HG02970 (cell line): ENCODE results near the gene LAMC3.

Experiments
- ATAC-seq: cut with Tn5 transposase; IDR thresholded peaks from one replicate; pipeline ENCODE4 v1.9.1; 2021; ENCODE audit warnings: mild to moderate bottlenecking, moderate library complexity, moderate number of reproducible peaks; ENCODE audit not compliant: unreplicated experiment, low FRiP score

LAMC3 gene

DNA sequence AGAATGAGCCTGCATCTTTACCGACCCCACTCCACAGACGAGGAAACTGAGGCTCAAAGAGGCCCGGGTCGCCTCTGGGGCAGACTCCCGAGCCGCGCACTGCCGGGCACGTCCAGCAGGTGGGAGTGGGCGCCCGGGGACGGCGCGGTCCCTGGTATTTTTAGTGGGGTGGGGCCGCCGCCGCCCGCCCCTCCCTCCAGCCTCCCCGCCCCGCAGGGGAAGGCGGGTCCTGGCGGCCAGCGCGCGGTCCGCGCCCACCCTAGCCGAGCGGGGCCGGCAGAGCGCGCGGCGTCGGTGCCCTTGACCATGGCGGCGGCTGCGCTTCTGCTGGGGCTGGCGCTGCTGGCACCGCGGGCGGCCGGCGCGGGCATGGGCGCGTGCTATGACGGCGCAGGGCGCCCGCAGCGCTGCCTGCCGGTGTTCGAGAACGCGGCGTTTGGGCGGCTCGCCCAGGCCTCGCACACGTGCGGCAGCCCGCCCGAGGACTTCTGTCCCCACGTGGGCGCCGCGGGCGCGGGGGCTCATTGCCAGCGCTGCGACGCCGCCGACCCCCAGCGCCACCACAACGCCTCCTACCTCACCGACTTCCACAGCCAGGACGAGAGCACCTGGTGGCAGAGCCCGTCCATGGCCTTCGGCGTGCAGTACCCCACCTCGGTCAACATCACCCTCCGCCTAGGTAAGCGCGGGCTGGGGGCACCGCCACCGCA lies at the start of gene LAMC3:
TSS of gene LAMC3 (plus strand) at position 266 of the 710 bp plus-strand sequence. CDS start at position 307, 41 bp downstream.
- ATAC-seq, result no peak

DNA sequence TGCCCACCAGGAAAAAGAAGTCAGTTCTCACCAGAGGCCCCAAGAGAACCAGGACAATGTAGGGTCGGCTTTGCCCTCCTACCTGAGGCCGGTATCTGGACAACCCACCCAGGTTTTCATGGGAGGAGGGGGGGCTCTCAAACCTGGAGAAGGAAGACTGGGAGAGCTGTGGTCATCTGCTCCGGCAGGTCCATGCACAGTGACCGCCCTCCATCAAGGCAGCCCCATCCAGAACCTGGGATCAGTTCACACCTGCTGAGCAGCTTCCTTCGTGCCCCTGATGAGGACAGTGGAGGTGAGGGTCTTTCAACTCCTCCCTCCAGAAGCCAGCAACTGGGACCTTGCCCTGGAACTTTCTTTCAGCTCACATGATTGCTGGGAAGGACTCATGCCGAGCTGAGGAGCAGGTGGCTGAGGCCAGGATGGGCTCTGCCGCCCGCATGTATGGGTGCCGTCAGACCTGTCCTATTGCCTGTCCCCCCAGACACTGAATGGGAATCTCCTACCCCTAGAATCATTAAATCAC lies 49.1 kb upstream of the LAMC3 start:
- ATAC-seq, result no peak

DNA sequence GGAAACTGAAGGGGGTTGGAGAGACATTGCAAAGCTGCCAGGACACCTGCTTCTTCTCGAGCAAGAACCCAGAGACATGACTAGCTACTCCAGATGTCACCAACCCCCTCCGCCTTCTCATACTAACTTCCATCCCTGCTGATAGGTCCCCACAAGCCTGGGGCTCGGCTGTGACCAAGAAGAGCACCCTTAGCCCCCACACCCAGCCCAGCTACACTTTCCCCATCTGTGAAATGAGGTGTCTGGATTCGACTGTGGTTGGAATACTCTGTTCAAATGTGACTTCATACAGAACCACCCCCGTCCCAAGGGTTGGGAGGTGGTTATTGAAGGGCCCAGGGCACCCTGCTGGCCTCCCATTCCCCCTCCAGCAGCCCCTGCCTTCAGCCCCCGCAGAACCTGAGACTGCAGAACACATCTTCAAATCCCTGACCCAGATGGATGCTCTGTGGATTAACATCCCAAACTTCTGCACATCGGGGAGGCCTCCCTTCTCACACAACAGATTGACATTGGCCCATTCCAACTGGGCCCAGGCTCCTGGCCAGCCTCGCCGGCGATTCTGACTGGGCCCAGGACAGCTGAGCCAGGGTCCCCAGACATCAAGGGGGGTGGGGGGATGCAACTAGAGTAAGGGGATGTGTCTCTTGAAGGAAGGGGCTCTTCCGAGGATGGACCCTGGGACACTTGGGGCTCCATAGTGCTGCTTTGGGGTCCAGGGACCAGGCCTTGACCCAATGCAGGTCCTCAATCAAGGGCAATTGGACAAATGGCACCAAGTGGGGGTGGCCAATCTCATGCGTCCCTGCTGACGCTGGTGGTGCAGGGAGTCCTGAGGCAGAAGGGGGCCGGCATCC lies 48.2 kb upstream of the LAMC3 start:
- no peak for ATAC-seq

DNA sequence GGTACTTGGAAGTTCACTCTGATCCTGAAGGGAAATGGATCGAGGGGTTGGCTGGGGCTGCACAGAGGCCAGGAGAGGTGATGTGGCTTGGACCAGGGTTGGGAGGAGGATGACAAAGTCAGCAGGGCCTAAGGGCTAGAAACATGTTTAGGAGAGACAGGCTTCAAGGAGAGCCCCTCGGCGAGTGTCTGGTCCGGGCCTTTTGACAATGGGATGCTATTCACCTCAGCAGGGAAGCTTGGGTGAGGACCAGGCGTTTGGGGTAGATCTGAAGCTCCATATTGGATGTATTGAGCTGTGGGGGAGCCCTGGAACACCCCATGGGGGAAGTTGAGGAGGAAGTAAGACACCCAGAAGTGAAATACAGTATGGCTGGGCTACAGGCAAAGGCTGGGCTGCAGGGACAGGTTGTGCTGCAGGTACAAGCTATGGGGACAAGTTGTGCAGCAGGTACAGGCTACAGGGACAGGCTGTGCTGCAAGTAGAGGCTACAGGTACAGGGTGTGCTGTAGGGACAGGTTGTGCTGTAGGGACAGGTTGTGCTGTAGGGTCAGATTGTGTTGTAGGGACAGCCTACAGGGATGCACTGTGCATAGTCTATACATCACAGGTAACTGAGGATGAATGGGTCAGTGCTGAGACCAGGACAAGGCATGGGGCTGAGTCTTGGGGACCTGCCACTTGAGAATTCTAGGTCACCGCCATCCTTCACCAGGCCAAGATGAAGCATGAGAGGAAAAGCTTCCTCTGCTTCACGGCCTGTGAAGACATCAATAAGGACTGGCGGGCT lies 47.3 kb upstream of the LAMC3 start:
- ATAC-seq, result no peak

DNA sequence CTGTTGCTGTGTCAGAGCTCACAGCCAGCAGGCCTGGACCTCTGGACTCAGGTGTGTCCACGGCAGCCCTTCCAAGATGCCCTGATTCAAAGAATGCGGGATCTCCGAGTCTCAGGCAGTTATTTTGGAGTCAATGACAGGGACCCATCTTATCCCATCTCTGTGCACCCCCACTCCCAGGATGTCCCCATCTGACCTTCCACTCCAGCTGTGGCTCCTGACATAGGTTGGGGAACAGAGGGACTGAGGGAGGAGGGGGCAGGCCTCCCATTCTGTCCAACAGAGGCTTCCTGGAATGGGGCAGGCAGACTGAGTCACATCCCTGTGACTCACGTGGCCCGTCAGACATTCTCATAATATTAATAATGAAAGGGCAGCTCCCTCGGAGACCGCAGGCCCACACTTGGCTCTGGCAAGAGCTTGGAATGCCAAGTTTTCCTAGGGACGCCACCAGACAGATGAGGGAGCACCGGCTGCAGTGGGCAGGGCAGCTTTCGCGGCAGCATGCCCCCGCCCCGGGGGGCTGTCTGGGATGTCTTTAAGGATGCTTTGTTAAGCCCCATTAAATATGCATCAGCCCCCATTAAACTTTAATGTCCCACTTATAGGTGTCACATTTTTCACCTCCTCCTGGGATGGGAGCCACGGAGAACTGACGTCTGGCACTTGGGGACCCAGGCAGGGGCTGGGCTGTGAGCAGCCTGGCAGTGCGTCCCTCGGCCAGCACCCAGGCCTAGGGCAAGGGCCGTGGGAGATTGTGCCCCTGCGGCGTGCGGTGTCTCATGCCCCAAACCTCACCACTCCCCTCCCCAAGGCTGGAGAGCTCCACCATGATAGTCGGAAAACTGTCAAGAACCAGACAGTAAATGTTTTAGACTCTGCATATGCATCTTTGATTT lies 46.3 kb upstream of the LAMC3 start:
- ATAC-seq, result no peak

DNA sequence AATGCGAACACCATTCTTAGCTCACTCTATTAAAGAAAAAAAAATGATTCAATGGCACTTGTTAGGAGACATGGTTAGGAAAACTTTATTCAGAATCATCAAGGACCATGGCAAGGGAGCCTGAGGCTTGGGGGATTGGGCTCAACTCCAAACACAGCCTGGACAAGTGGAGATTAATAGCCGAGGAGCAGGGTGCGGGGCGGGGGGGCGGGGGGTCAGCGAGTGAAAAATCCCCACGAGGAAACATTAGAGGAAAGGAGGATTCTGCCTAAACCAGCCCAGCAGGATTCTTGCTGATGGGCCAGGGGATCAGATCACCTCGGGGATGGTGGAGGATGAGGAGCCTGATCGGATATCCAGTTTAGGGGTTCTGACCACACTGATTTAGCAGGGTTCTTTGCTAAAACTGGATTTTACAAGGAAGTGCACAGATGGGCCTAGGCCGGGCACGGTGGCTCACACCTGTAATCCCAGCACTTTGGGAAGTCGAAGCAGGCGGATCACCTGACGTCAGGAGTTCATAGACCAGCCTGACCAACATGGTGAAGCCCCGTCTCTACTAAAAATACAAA lies 45.6 kb upstream of the LAMC3 start:
- ATAC-seq, result no peak

DNA sequence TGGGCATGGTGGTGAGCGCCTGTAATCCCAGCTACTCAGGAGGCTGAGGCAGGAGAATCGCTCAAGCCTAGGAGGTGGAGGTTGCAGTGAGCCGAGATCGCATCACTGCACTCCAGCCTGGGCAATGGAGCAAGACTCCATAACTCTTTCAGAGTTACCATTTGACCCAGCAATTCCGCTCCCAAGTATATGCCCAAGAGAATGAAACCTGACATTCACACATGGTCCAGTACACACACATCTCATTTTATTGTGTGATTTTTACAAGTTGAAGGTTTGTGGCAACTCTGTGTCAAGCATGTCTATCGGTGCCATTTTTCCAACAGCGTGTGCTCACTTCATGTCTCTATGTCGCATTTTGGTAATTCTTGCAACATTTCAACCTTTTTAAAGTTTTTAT lies 45.1 kb upstream of the LAMC3 start:
- ATAC-seq, result no peak

DNA sequence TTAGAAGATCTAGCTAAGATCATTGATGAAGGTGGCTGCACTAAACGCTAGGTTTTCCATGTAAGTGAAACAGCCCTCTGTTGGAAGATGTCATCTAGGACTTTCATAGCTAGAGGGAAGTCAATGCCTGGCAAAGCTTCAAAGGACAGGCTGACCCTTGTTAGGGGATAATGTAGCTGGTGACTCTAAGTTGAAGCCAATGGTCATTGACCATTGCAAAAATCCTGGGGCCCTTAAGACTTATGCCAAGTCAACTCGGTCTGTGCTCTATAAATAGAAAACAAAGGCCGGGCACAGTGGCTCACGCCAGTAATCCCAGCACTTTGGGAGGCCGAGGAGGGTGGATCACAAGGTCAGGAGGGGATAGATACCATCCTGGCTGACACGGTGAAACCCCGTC lies 43.3 kb upstream of the LAMC3 start:
- no peak for ATAC-seq

DNA sequence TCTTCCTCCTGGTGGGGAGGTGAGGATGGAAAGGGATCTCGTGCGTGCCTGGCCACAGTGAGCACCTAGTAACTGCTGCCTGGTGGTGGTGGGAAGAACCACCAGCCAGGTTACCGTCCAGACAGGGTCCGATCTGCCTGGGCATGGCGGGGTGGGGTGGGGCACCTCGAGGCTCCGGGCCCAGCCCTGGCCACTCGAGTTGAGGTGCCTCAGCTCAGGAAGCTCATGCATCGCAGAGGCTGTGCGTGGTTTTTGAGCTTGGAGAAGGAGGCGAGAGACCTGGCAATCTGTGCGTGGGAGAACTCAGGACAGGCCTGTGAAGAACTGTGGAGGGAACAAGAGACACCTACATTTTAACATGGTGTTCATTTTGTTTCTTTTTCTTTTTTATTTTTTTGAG lies 38.9 kb upstream of the LAMC3 start:
- ATAC-seq, result no peak

DNA sequence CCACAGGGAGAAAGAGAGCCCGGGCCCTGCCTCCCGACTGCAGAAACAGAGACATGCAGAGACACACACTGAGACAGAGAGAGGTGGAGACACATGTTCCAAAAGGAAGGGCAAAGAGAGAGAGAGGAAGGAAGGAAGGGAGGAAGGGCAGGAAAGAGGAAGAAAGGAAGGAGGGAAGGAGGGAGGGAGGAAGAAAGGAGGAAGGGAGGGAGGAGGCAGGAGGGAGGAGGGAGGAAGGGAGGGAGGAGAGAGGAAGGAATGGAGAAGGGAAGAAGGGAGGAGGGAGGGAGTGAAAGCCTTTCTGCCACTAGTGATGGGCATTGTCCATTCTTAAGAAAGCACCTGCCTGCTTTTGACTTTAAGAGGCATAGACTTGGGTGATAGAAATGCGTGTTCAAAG lies 38.1 kb upstream of the LAMC3 start:
- ATAC-seq, result no peak

DNA sequence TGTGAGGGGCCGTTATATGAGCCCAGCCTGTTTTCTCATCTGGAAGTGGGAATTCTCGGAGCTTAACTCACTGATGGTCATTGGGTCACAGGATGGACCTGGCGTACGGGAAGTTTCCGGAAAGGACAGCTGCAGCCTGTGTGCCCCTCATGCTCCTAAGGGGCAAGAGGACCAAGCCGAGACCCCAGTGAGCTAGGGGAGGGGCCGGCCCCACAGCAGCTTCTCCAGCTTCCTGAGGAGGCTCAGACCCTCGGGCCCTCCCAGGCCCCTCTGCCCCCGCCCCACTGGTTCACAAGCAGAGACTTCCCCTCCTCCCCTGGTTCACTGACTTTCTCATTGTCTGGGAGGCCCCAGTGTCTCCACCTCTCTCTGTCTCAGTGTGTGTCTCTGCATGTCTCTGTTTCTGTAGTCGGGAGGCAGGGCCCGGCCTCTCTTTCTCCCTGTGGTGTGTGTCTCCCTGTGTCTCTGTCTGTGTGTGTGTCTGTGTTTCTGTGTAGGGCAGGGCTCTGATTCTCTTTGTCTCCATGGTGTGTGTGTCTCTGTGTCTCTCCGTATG lies 37.6 kb upstream of the LAMC3 start:
- no peak for ATAC-seq

DNA sequence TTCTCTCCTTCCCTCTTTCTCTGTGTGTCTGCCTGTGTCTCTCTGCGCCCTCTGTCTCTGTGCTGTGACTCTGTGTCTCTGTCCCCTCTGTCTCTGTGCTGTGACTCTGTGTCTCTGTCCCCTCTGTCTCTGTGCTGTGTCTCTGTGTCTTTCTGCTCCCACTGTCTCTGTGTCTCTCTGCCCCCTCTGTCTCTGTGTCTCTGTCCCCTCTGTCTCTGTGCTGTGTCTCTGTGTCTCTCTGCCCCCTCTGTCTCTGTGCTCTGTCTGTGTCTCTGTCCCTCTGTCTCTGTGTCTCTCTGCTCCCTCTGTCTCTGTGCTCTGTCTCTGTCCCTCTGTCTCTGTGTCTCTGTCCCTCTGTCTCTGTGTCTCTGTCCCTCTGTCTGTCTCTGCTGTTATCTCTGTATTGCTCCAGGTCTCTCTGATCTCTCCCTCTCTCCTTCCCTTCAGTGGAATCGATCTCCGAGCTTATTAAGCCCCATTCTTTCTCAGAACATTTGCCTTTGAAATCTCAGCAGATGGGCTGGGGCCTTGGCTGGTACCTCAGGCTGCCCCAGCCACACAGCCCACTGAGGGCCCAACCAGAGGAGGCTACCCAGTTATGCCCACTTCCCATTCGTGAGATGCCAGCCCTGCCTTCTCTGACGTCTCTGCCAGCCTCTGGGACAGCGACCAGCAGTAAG lies 36.6 kb upstream of the LAMC3 start:
- ATAC-seq, result no peak

DNA sequence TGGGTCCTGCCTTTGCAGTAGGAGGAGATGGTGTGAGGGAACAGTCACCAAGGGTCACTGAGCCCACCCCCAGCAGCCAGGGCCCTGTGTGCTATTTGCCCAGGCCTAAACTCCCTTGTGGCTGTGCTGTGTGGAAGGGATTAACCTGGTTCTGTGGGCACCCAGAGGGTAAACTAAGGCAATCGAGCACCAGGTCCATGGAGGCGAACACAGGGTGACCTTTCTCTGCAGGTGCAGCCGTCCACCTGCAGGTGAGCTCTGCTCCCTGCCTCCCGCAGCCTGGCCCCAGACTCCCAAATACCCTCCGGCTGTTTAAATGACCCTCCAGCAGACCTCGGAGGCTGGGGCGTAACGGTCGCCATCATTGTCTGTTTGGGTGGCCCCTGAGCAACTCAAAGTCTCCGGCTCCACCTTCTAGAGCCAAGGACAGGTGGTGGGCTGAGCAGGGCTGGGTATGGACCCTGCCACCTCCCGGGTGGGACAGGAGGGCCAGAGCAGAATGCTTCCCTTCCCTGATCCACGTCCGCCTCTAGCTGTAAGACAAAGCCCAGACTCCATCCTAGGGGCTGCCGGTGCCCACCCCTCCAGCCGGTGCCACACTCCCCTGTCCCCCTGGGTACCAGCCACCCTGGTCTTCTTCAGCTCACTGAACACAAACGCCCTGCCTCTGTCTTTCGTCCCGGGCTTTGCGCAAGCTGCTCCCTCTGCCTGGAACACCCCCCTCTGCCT lies 35.9 kb upstream of the LAMC3 start:
- ATAC-seq, result no peak

DNA sequence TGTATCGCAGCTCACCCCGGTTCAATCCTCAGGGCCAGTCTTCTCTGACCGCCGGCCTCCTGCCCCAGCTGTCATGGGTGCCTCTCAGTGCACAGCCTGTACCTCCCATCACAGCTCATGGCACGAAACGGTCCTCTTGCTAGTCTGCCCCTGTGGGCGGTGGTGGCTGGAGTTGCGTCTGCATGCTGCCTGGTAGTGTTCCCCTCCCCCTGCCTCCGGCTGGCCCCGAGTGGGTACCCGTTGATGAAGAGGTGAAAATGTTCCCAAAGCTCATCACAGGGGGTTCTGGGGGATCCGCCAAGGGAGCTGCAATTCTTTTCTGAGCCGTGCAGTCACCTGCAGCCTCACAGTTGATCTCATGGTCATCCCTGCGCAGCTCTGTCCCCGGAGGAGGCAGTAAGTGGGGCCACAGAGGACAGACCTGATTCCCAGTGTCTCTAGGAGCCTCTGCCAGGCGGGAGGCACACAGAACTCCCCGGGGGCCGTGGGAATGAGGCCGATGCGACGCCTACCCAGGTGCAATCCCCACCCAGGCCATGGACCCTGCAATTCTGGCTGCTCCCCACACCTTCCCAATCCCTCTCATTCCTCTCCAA lies 35.2 kb upstream of the LAMC3 start:
- no peak for ATAC-seq

DNA sequence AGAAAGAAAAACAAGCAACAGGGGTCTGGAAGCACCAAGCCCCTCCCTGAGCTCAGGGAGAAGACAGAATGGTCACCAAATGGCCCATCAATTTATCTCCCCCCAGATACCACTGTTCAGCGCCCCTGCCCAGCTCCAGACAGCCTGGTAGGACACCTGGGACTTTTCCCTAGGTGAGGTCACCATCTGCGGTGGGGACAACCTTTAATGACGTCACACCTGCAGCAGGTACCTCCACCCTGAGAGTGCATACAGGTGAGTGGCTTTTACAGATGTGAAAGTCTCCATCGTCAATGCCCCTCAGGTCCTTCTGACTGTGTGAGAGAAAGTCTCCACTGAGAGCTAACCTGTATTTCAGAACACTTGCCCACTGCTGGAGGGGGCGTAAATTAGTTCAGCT lies 34.3 kb upstream of the LAMC3 start:
- no peak for ATAC-seq

DNA sequence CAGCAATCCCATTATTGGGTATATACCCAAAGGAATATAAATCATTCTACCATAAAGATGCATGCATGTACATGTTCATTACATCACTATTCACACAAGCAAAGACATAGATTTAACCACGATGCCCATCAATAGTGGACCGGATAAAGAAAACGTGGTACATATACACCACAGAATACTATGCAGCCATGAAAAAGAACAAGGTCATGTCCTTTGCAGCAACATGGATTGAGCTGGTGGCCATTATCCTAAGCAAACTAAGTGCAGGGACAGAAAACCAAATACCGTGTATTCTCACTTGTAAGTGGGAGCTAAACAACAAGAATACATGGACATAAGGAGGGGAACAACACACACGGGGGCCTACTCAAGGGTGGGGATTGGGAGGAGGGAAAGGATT lies 33.8 kb upstream of the LAMC3 start:
- ATAC-seq, result no peak

DNA sequence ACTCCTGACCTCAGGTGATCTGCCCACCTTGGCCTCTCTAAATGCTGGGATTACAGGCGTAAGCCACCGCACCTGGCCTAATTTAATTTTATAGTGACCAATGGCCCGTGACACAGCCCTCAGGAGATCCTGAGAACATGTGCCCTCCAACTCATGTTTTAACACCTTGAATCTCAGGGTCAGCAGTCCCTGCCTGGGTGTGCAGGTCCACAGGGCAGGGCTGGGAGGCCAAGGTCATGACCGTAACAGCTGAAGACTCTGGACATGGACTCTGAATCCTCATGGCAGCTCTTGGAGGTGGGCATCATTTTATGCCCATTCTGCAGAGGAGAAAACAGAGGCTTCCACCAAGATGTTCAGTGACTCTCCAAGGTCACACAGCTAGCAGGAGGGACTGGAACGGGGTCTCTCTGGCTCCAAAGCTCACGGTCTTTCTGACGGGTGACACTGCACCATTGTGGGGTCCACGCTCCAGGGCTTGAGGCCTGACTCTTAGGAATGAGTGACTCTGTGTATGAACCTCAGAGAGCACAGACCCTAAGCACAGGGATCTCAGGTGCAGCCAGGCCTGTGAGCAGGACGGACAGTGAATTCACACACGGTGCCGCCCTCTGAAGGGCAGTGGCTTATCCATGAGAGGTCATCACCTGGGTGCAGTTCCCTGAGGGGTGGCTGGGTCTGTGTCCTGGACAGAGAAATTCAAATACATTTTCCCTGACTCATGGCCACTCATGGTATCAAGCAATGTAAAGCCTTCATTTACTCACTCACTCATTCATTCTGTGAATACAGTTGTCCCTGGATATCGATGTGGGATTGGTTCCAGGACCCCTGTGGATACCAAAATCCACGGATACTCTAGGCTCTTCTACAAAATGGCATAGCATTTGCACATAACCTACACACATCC lies 32.8 kb upstream of the LAMC3 start:
- ATAC-seq, result no peak
